MCF 10A (cell line): ENCODE data around the gene THOC6. TPM values are rescaled to one million over a fixed set of nuclear protein-coding genes. Genes with fewer than 3 reads are reported as not detected.
A peak's percentile ranks its signal among the peaks of the same experiment; 100 is the strongest.

ENCODE experiments used
- BruUV-seq: library from RNA; stranded (reverse); fragments of 400-500 nt; replicated peaks from 2 replicates; lab custom pipeline; 2021; lab: Mats Ljungman, UMichigan
- CTCF ChIA-PET: fragments of 300-600 bp; sonication (Branson Sonifier 250); formaldehyde crosslinking; extraction: SDS; loops from one replicate; lab custom pipeline; 2021; ENCODE audit warnings: antibody characterized with exemption, inconsistent platforms; lab: Yijun Ruan, JAX
- POLR2A ChIA-PET: fragments of 300-600, 350-650 bp; sonication (Branson Sonifier 250); formaldehyde crosslinking; extraction: SDS; loops from one replicate; lab custom pipeline; 2020; ENCODE audit warnings: antibody characterized with exemption, inconsistent platforms; lab: Yijun Ruan, JAX
- DNase-seq: peaks from one replicate; pipeline ENCODE4 v3.0.0-alpha.2; 2018; ENCODE audit not compliant: unreplicated experiment
- H3K27ac Mint-ChIP-seq: one replicate; pipeline ENCODE4 v1.8.0; 2022; ENCODE audit warnings: mild to moderate bottlenecking, low read depth, mixed read lengths; ENCODE audit not compliant: unreplicated experiment
- H3K27me3 Mint-ChIP-seq: one replicate; pipeline ENCODE4 v1.8.0; 2022; ENCODE audit warnings: mixed read lengths; ENCODE audit not compliant: insufficient read depth, unreplicated experiment
- H3K36me3 Mint-ChIP-seq: one replicate; pipeline ENCODE4 v1.8.0; 2022; ENCODE audit warnings: mild to moderate bottlenecking, moderate library complexity, mixed read lengths; ENCODE audit not compliant: insufficient read depth, unreplicated experiment
- H3K4me1 Mint-ChIP-seq: one replicate; pipeline ENCODE4 v1.8.0; 2022; ENCODE audit warnings: mixed read lengths; ENCODE audit not compliant: insufficient read depth, unreplicated experiment
- H3K4me3 Mint-ChIP-seq: one replicate; pipeline ENCODE4 v1.8.0; 2022; ENCODE audit warnings: mild to moderate bottlenecking, moderate library complexity, mixed read lengths; ENCODE audit not compliant: unreplicated experiment
- H3K9me3 Mint-ChIP-seq: one replicate; pipeline ENCODE4 v1.8.0; 2022; ENCODE audit warnings: mixed read lengths; ENCODE audit not compliant: unreplicated experiment
- CTCF ChIP-seq: fragments of 200-600 bp; IDR thresholded peaks from one replicate; pipeline ENCODE4 v1.8.0; 2022; ENCODE audit warnings: antibody characterized with exemption, mild to moderate bottlenecking; ENCODE audit not compliant: unreplicated experiment
- intact Hi-C: fragments of 100-400 bp; cut with micrococcal nuclease; formaldehyde crosslinking; loops from 2 replicates; pipeline ENCODE4 v1.14.1; 2022
- total RNA-seq: library from RNA; stranded (reverse); gene quantifications from 2 replicates; pipeline ENCODE4 v1.2.3, GENCODE V29; 2022

The THOC6 gene
- total RNA-seq, 1 experiment from 2014 or later: 53.1 TPM

GRCh38 chr16:3038256-3038655 is 14.4 kb downstream of the THOC6 start:
- ChIA-PET POLR2A (interaction anchor here (1.2 to 2.6 kb wide), 4 partner anchors 10 to 68 kb away, joined by 3 to 15 read pairs (median 4); partner anchors contain the start of gene TNFRSF12A), CTCF (interaction anchor here (0.6 to 4.4 kb wide), 5 partner anchors 10 to 91 kb away, joined by 3 to 23 read pairs (median 5); no protein-coding TSS in a partner anchor)
- no peak overlapping the region for H3K4me3 Mint-ChIP-seq
- H3K27ac Mint-ChIP-seq: no peak overlapping the region
- no peaks in the 10 kb centered on the region for H3K36me3 Mint-ChIP-seq
- TF ChIP-seq CTCF: no peak
- H3K4me1 Mint-ChIP-seq: no peaks in the 10 kb centered on the region
- no TSS peak for BruUV-seq
- intact Hi-C loops: no loop called here
- H3K9me3 Mint-ChIP-seq: no peaks in the 10 kb centered on the region
- peaks cover 52% of the 10 kb centered on the region for H3K27me3 Mint-ChIP-seq
- DNase-seq: peak; percentile 87

- POLR2A ChIA-PET: interaction anchor here (0.6 to 2.6 kb wide), 5 partner anchors 9 to 96 kb away, joined by 3 to 15 read pairs (median 3); partner anchors contain the start of genes TNFRSF12A and ZNF213
- H3K4me1 Mint-ChIP-seq: no peaks in the 10 kb centered on the region
These were observed 15.1 kb downstream of the THOC6 start for GRCh38 chr16:3038896-3039295.

GRCh38 chr16:3042376-3042775 is 18.5 kb downstream of the THOC6 start:
- Mint-ChIP-seq H3K36me3 (no peaks in the 10 kb centered on the region), H3K4me3 (no peak overlapping the region), H3K27ac (no peak overlapping the region), H3K4me1 (no peaks in the 10 kb centered on the region), H3K9me3 (no peaks in the 10 kb centered on the region), H3K27me3 (peaks cover 39% of the 10 kb centered on the region)
- CTCF ChIA-PET: interaction anchor here (0.6 to 3.8 kb wide), 6 partner anchors 10 to 52 kb away, joined by 3 to 36 read pairs (median 5); no protein-coding TSS in a partner anchor
- DNase-seq: no peak
- no TSS peak for BruUV-seq
- TF ChIP-seq CTCF: no peak
- intact Hi-C loops: no loop called here
- POLR2A ChIA-PET: interaction anchor here (1.1 kb wide), 1 partner anchor 19 kb away, joined by 3 read pairs; the partner anchor contains the start of genes HCFC1R1 and THOC6

More at GRCh38 chr16:3038896-3039295, 15.1 kb downstream of the THOC6 start:
- Mint-ChIP-seq H3K4me3 (no peak overlapping the region), H3K9me3 (no peaks in the 10 kb centered on the region), H3K27ac (no peak overlapping the region), H3K27me3 (peaks cover 52% of the 10 kb centered on the region), H3K36me3 (no peaks in the 10 kb centered on the region)
- CTCF ChIA-PET: interaction anchor here (0.6 to 4.4 kb wide), 3 partner anchors 11 to 90 kb away, joined by 3 to 23 read pairs (median 5); no protein-coding TSS in a partner anchor
- no TSS peak for BruUV-seq
- DNase-seq: no peak
- intact Hi-C loops: no loop called here
- no peak for TF ChIP-seq CTCF

- Mint-ChIP-seq H3K27ac (no peak overlapping the region), H3K4me1 (no peaks in the 10 kb centered on the region), H3K36me3 (no peaks in the 10 kb centered on the region), H3K27me3 (peaks cover 38% of the 10 kb centered on the region), H3K9me3 (no peaks in the 10 kb centered on the region), H3K4me3 (peak overlapping the region; percentile 3)
- TF ChIP-seq CTCF: no peak
- no peak for DNase-seq
- no TSS peak for BruUV-seq
- ChIA-PET POLR2A (no interaction called here), CTCF (interaction anchor here (0.7 kb wide), 1 partner anchor 1512 kb away, joined by 6 read pairs; the partner anchor contains the start of gene C16orf96)
- intact Hi-C loops: no loop called here
These were observed 20.9 kb downstream of the THOC6 start for GRCh38 chr16:3044708-3045107.
